AG09309 (cell line): ENCODE results near the gene MYO3B.
A peak's percentile ranks its signal among the peaks of the same experiment; 100 is the strongest.

Experiments used
- DNase-seq: peaks from one replicate; pipeline ENCODE4 v3.0.0-alpha.2; 2010; ENCODE audit warnings: low read depth
- H3K4me3 ChIP-seq: 2 replicates; pipeline ENCODE4 v1.5.1; 2011; ENCODE audit warnings: mild to moderate bottlenecking, low read depth, low read length, moderate library complexity; ENCODE audit not compliant: control insufficient read depth
- TF ChIP-seq, protein P1 (sequence below): IDR thresholded peaks from 2 replicates; pipeline ENCODE4 v1.5.1; 2011; ENCODE audit warnings: mild to moderate bottlenecking, low read depth, low read length, inconsistent platforms; ENCODE audit not compliant: insufficient read depth, control insufficient read depth; ENCODE audit errors: missing control alignments

Gene MYO3B

DNA sequence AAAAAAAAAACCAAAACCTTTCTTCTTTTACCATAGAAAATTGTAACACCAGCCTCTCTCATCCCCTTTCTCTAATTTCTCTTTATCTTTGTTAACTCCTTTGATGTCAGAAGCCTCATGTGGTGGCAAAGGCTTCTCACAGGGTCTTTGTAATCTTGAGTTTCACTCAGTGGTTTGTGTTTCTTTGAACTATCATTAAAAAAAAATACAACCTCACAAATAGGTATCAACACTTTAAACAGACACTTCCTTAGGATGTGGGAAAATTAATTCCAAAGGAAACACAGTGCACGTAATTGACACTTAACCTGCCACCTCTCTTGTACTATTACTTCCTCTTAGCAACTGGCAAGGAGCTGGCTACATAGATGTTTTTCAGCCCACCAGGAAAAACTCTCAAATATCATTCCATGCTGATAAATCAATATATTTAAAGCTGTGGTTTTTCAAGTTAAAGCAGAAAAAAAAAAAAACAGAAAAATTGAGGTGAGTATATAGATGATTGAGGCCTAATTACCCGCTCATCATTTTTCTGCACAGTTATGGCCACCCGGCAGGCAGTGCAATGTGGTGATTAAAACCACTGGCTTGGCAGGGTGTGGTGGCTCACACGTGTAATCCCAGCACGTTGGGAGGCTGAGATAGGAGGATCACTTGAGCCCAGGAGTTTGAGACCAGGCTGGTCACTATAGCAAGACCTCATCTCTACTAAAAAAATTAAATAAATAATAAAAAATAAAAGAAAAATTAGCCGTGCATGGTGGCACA, 193.5 kb downstream of the MYO3B start:
- TF ChIP-seq, protein P1, sequence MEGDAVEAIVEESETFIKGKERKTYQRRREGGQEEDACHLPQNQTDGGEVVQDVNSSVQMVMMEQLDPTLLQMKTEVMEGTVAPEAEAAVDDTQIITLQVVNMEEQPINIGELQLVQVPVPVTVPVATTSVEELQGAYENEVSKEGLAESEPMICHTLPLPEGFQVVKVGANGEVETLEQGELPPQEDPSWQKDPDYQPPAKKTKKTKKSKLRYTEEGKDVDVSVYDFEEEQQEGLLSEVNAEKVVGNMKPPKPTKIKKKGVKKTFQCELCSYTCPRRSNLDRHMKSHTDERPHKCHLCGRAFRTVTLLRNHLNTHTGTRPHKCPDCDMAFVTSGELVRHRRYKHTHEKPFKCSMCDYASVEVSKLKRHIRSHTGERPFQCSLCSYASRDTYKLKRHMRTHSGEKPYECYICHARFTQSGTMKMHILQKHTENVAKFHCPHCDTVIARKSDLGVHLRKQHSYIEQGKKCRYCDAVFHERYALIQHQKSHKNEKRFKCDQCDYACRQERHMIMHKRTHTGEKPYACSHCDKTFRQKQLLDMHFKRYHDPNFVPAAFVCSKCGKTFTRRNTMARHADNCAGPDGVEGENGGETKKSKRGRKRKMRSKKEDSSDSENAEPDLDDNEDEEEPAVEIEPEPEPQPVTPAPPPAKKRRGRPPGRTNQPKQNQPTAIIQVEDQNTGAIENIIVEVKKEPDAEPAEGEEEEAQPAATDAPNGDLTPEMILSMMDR = no peak
- no peak overlapping the region for H3K4me3 ChIP-seq
- DNase-seq = no peak

DNA sequence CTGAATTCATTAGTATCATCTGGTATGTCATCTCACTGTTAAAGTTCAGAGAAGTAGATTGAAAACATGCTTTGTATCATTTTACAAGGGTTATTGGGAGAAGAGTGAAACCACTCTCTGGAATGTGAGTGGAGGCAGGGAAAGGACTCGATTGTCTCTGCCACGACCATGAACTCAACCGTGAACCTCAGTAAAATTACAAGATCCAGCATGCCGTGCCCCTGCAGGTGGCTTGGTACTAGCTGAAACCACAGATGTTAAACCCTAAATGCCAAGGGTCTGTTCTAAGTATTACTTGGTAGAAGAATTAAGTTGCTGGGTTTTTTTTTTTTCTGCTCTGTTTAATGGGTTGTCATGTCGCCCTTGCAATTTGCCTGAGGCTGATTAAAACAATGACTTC, 197.2 kb downstream of the MYO3B start:
- no peak overlapping the region for H3K4me3 ChIP-seq
- no peak for DNase-seq
- TF ChIP-seq, protein P1 = no peak

DNA sequence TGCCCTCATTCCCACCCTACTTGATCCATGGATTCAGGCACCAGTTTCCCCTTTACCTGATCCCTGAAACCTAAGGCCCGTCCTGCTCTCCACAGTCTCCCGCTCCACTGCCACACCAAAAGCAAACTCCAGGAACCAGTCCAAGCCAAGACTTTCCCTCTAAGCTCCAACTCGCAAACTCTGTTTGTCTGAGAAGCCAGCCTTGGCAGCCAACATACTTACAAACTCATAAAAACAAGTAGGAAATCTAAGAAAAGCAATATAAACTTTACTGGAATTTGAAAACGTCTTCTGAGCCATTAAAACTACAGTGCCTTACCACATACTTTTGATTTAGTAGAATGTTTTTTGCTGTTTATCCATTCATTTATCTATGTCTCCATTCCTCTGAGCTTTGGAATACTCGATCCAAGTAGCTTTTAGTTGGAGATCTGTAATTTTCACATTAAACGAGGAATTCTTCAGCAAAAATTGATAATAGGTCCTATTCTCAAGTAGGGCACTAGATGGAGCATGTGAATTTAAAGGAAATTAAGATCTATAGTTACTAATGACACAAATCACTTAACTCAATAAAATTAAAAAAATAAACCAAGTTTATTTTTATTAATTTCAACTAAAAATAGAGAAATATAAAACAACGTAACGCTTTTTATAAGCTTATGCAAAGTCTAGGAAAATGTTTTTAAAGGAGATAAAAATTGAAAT, 199.7 kb downstream of the MYO3B start:
- peak; percentile 17 for DNase-seq
- H3K4me3 ChIP-seq = no peak overlapping the region
- TF ChIP-seq, protein P1 = no peak

DNA sequence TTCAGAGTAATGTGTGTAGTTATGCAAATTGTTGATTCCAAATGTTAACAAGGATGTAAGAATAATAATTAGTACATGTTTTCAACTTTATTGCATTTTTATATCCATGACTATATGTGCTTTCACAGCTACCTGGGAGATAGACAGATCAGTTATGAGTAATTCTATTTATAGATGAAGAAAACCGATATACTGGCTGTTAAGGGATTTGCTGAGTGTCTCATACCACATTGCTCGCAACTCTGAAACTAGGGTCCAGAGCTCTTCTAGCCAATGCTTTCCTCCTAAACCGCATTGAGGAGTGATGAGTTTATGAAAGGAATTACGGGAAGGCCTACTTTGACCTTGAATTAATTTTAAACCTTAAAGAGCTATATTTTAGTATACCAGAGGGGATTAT, 202.3 kb downstream of the MYO3B start:
- H3K4me3 ChIP-seq = no peak overlapping the region
- TF ChIP-seq, protein P1 = no peak
- no peak for DNase-seq

DNA sequence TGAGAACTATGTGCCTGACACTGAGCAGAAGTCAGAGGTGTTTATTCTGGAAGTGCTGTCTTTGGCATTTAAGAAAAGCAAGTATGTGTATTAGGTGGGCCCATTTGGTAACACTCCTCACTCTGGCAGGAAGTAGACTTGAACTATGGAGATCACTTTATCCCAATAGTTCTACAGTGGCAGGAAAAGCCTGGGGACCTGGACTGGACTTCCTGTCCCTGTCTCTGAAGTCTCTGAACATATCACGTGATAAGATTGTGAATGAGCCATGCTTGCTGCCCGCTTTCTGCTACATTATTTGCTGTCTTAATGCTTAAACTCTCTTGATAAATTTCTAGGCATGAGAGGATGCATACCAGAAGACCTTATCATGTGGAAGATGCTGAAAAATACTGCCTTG, 203.7 kb downstream of the MYO3B start:
- no peak for DNase-seq
- H3K4me3 ChIP-seq = no peak overlapping the region
- TF ChIP-seq, protein P1 = no peak

DNA sequence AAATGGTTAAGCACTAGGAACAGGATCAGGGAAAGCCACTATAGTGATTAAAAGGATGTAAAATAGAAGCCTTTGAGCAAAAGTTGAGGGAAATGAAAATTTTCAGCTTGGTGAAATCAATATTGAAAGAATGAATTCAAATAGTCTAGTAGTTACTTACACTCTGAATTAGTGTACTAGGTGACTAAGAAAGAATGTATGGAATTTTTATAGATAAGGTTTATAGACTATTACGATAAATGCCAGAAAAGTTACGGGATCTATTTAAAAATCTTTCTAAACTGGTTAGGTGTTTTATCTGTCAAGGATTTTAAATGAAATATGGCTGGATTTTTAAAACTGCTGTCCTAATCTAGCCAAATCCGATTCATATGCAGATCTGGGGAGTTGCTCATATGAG, 208.6 kb downstream of the MYO3B start:
- DNase-seq = no peak
- H3K4me3 ChIP-seq = no peak overlapping the region
- TF ChIP-seq, protein P1 = no peak

DNA sequence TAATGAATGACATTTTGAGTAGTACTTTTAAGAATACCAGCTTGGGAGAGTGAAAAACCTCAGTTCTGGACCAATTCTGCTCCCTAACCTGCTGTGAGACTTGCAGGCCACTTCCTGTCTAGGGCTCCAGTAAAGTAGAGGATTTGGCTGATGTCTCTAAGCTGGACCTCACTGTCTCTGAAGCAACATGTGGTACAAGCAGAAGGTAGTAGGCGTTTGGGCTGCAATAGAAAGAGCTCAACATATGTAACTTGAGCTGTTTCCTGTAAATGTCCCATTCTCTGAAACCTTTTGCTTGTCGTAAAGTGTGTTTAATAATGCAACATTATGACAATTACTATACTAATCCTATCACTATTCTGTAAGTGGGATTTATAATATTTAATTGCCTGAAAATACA, 213.1 kb downstream of the MYO3B start:
- H3K4me3 ChIP-seq = no peak overlapping the region
- TF ChIP-seq, protein P1 = no peak
- no peak for DNase-seq
